GM12891 (cell line): ENCODE results near the gene SULT6B1.
A peak's percentile ranks its signal among the peaks of the same experiment; 100 is the strongest.
"Not testable (repeated sequence)": the region's sequence is repeated elsewhere in the genome, so short reads cannot be mapped to it uniquely, and the experiment has no call there.

Source experiments
- DNase-seq: peaks from one replicate; pipeline ENCODE4 v3.0.0; 2011; ENCODE audit warnings: low spot score; ENCODE audit not compliant: insufficient read length
- FAIRE-seq: peaks from 2 replicates; lab custom pipeline; 2011; peaks lifted over from hg19 to GRCh38; lab: Jason Lieb, UNC
- PAX5 ChIP-seq: IDR thresholded peaks from 2 replicates; pipeline ENCODE4 v1.6.1; 2011; ENCODE audit warnings: low read length, moderate library complexity, mild to moderate bottlenecking; ENCODE audit not compliant: insufficient read depth, severe bottlenecking
- POLR2A ChIP-seq: IDR thresholded peaks from 2 replicates; pipeline ENCODE4 v1.6.1; 2011; ENCODE audit warnings: low read depth, low read length, control low read depth
- POLR2AphosphoS5 ChIP-seq: IDR thresholded peaks from 2 replicates; pipeline ENCODE4 v1.6.1; 2011; ENCODE audit warnings: low read depth, low read length, control low read depth
- POU2F2 ChIP-seq: IDR thresholded peaks from 2 replicates; pipeline ENCODE4 v1.6.1; 2011; ENCODE audit warnings: low read depth, mild to moderate bottlenecking, control low read depth, low read length, moderate library complexity
- SPI1 ChIP-seq: IDR thresholded peaks from 2 replicates; pipeline ENCODE4 v1.6.1; 2011; ENCODE audit warnings: low read depth, low read length, control low read depth
- TAF1 ChIP-seq: IDR thresholded peaks from 2 replicates; pipeline ENCODE4 v1.6.1; 2011; ENCODE audit warnings: low read depth, low read length, control low read depth

The SULT6B1 gene

GRCh38 chr2:37196320-37197195, 8.1 kb upstream of the SULT6B1 start, which contains the start of gene CEBPZOS:
CEBPZOS (plus strand) TSS chr2:37196496; CDS start chr2:37199705, 3,209 bp downstream.
- TF ChIP-seq PAX5: no peak
- TF ChIP-seq TAF1: peak; percentile 62; the same call in 1 of the 2 replicates
- TF ChIP-seq POLR2AphosphoS5: peak; percentile 80
- TF ChIP-seq POLR2A: peak; percentile 84
- TF ChIP-seq SPI1: no peak
- no peak; the same call in 1 of the 2 replicates for TF ChIP-seq POU2F2
- FAIRE-seq (peak; percentile 98), DNase-seq (peak; percentile 68)

- not testable (repeated sequence) for DNase-seq, FAIRE-seq
Measured at GRCh38 chr2:37195862-37196319, 7.4 kb upstream of the SULT6B1 start.

DNA sequence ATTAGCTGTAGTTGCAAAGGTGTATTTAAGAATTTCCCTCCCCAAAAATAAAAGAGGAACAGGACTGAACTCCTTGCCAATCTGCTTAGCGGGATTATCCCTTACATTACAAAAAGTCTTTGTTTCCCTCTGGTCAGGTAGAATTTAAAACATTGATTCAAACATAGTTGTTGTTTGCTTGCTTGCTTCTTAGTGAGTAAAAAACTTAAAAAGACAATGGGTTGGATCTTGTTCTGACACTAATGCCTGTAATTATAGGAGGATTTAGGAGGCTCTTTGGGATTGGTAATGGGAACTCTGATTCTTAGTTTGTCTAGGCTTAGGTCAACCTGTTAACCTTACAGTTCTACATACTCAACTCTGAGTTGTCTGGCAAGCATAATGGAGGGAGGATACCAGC, 4.1 kb upstream of the SULT6B1 start:
- DNase-seq (no peak), FAIRE-seq (no peak)
- TF ChIP-seq POU2F2 (no peak), POLR2A (no peak), PAX5 (no peak)

- DNase-seq (no peak), FAIRE-seq (no peak)
- TF ChIP-seq TAF1 (no peak), PAX5 (no peak)
Measured at GRCh38 chr2:37191747-37192146, 3.3 kb upstream of the SULT6B1 start.

DNA sequence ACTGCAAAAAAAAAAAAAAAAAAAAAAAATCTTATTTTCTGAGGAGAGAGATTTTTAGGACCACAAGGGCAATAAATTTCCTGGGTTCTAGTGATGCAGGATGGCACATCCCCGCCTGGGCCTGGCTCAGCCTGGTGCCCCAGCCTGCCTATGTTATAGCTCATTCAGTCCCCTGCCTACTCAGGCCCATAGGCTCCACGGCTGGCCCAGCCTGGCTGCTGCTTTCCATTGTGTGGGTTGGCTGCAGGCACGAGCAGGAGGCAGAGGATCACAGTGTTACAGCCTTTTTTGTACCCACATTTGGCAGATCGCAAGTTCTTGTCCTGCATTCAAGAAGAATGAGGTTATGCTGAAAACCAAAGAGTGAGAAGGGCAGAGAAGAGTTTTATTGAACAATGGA, 2.8 kb upstream of the SULT6B1 start:
- TF ChIP-seq POLR2AphosphoS5: no peak
- no peak for TF ChIP-seq SPI1
- TF ChIP-seq POU2F2: no peak
- no peak for TF ChIP-seq PAX5
- no peak for TF ChIP-seq POLR2A
- FAIRE-seq: no peak
- DNase-seq: no peak

DNA sequence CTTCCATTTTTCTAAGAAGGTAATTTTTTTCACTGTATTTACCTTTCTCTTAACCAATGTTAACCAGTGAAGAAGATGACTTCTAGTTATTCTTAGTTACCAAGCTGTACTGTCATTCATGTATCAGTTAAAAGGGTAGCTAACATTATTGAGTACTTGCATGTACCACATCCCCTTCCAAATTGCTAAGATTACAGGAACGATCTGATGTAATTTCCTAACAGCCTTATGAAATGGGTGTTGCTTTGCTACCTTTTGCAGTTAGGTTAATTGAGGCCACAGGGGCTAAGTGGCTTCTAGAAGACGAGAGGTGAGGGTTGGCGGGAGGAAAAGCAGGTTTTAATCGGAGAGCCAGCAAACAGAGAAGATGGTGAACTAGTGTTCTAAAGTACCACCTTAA, 1.8 kb upstream of the SULT6B1 start:
- FAIRE-seq (no peak), DNase-seq (no peak)
- TF ChIP-seq TAF1 (no peak), SPI1 (no peak), POU2F2 (no peak)

DNA sequence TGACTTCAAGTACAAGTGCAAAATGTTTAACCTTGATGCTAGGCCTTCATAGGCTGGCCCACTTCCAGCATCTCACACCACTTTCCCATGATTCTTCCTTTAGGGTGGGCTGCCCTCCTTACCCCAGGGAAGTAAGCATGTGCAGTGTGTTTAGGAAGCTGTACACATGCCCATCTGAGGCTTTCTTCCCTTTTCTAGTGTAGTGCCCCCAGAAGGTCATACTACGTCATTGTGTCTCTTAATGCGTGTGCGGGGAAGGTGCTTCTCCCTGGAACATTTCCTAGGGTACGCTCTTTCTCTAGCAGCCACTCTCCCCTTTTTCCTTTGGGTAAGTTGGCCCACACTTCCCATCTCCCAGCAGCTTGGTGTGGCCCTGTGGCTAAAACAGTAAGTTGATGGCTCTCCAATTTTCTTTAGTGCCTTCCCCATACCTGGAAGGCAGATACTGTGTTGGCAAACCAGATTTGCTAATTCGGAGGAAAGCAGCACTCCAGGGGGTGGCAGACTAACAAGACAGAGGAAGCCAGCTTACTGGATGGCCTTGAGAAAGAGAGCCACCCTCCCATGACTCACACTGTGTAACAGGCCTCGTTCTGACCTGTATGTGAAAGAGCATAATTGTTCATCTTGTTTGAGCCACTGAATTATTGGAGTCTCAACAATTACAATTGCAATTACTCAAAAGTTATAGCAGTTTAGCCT, 1.1 kb upstream of the SULT6B1 start:
- no peak for TF ChIP-seq PAX5
- TF ChIP-seq POLR2AphosphoS5: no peak
- TF ChIP-seq POLR2A: no peak
- no peak for TF ChIP-seq TAF1
- no peak for TF ChIP-seq SPI1
- no peak for TF ChIP-seq POU2F2
- FAIRE-seq (no peak), DNase-seq (no peak)

DNA sequence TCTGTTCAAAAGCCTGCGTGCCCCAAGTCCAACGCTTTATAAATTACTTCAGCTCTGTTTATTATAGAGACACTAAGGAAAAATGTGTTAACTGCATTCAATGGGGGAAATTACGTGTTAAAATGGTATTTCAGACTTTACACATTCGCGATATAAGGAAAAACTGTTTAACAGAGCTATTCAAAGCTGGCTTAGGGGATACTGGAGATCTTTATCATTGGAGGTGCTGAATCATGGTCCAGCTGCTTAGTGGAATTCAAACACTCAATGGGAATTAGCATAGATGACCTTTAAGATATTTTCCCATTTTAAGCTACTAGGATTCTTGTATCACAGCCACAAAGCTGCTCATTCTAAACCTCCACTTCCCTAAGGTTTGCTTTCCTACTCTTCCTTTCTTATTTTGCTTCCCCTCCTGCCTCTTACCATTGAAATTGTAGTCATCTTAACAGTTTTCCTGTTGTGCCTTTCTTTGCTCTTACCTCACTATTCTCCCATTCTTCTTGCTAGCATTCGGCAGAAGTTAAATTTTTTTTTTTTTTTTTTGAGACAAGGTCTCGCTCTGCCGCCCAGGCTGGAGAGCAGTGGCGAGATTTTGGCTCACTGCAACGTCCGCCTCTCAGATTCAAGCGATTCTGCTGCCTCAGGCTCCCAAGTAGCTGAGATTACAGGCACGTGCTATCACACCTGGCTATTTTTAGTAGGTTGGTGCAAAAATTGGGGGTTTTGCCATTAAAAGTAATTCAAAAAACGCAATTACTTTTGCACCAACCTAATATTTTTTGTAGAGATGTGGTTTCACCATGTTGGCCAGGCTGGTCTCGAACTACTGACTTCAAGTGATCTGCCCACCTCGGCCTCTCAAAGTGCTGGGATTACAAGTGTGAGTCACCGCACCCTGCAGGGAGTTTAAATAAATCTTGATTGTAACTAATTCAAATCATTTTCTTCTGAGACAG, 6.5 kb downstream of the SULT6B1 start:
- no peak for TF ChIP-seq TAF1
- no peak for TF ChIP-seq PAX5
- no peak for TF ChIP-seq SPI1
- TF ChIP-seq POLR2A: no peak
- no peak for FAIRE-seq

DNA sequence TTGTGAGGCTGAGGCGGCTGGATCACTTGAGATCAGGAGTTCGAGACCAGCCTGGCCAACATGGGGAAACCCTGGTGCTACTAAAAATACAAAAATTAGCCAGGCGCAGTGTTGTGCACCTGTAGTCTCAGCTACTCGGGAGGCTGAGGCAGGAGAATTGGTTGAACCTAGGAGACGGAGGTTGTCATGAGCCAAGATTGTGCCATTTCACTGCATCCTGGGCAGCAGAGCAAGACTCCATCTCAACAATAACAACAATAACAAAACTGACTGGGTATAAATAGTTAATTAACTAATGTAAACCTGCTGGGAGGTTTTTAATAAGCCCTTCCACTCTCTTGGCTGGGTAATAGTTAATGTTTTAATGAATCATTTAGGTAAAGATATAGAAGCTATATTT, 7.8 kb downstream of the SULT6B1 start:
- DNase-seq: no peak
- TF ChIP-seq POLR2A: no peak
- TF ChIP-seq PAX5: no peak
- no peak for TF ChIP-seq TAF1
- no peak for TF ChIP-seq POU2F2
- no peak for TF ChIP-seq POLR2AphosphoS5
- TF ChIP-seq SPI1: no peak
- no peak for FAIRE-seq

More for the DNA sequence above, 6.5 kb downstream of the SULT6B1 start:
- no peak for DNase-seq

DNA sequence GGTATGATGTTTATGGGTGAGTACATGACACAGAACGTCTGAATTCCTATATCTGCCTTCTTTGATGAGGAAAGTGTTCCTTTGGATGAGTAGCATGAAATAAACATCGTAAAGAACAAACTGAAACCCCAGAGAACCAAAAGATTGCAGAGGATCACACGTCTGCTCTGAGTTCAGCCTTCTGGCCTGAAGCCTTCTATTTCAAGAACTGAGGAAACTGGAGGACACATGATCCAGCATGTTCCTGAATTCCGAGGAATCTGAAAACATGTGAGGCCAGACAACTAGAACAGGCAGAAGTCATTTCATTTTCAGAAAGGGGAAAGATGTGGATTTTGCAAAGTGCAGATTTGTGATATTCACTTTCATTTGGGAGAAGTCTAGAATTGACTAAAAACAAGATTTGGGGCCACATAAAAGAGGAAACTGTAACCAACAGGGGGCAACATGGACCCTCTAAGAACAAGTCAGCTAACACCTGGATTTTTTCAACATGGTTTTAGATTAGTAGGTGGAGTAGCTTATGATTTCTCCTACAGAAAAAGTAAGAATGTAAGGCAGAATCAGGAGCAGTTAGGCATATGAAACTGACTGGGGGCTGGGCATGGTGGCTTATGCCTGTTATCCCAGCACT, 8.3 kb downstream of the SULT6B1 start:
- DNase-seq (no peak), FAIRE-seq (no peak)
- TF ChIP-seq PAX5: no peak

GRCh38 chr2:37173741-37174140, 14.7 kb downstream of the SULT6B1 start:
- DNase-seq (no peak), FAIRE-seq (no peak)
- no peak for TF ChIP-seq POLR2A
- no peak for TF ChIP-seq POLR2AphosphoS5
- no peak for TF ChIP-seq POU2F2
- no peak for TF ChIP-seq SPI1
- no peak for TF ChIP-seq PAX5
- TF ChIP-seq TAF1: no peak
